GM23248 (cell line): ENCODE measurements around the gene CACNA1C.

Experiments
- EZH2 ChIP-seq: fragments of 200-600 bp; sonication (generic); IDR thresholded peaks from 2 replicates; pipeline ENCODE4 v1.6.1; 2018; ENCODE audit warnings: antibody characterized with exemption, mild to moderate bottlenecking; ENCODE audit not compliant: insufficient read depth, poor library complexity, severe bottlenecking
- EZH2phosphoT487 ChIP-seq: fragments of 200-600 bp; sonication (generic); IDR thresholded peaks from 2 replicates; pipeline ENCODE4 v1.6.1; 2018; ENCODE audit warnings: antibody characterized with exemption, moderate library complexity, mild to moderate bottlenecking, low read depth; ENCODE audit not compliant: insufficient read depth

DNA sequence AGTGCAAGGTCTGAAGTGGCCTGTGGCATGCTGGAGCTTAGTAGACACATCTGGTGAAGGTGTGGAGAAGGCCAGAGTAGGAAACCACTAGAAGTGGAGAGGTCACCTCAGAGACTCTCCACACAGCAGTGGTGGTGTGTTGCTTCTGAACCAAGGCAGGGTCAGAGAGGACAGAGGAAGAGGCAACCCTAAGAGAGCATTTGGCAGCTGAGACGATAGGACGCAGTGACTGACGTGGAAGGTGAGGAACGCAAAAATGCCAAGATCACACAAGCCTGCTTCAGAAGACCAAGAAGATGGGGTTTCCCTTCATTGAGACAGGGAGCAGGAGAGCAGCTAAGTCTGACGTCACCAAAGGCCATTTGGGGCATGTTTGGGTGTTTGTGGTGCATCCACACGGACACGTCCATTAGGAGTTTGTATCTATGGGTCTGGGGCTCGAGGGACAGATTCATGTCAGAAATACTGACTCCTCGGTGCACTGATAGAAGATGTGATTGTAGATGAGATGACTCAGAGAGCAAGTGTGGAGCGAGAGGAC lies 338.1 kb downstream of the CACNA1C start:
- TF ChIP-seq EZH2 (no peak), EZH2phosphoT487 (no peak)
